Measurements from ENCODE around the gene MERTK.
A peak's percentile ranks its signal among the peaks of the same experiment; 100 is the strongest.

MERTK gene

DNA sequence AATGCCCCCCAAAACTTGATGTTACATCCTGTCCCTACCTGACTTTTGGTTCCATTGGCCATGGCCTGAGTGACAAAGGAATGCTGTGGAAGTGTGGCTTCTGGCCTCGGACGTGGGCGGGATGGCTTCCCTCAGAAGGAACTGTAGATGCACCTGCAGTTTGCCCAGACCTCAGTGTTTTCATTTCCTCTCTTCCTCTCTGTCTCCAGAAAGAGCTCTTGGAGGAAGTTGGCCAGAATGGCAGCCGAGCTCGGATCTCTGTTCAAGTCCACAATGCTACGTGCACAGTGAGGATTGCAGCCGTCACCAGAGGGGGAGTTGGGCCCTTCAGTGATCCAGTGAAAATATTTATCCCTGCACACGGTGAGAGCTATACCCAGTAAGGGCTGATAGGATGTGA, 95.6 kb downstream of the MERTK start:
- DNase-seq: peak in 5 of 42 donors; percentile 3 to 41 (median 18)
- intact Hi-C loops (cut with DNase I): no loop called here

DNA sequence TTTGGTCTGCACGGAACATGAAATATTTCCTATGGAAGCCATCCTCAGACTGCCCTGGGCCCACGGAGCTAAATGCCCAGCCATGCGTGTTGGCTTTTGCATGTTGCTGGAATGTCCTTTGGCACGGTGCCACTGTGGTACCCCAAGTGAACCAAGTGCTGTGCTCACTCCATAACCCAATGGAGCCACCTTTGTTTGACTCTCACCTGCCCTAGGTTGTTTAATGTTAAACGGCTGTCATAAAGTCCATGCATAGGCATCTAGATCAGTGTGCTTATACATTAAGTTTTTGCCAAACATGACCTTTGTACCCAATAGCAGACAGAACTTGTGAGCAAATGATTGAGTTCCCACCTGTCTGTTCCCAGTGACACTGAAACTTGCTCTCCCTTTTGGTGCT, 96.7 kb downstream of the MERTK start:
- DNase-seq: no peak
- intact Hi-C loops (cut with DNase I): no loop called here

DNA sequence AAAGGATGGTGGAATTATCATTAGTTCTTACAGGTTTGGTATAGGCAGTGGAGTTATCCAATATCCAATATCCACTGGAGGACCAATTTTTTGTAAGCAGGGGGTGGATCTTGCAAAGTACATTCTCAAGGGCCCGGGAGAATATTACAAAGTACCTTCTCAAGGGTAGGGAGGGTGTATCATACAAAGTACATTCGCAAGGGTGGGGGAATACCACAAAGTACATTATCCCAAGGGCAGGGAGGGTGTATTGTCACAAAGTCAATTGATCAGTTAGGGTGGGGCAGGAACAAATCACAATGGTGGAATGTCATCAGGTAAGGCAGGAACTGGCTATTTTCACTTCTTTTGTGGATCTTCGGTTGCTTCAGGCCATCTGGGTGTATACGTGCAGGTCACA, 101.4 kb downstream of the MERTK start:
- intact Hi-C loops (cut with DNase I): no loop called here
- DNase-seq: no peak

DNA sequence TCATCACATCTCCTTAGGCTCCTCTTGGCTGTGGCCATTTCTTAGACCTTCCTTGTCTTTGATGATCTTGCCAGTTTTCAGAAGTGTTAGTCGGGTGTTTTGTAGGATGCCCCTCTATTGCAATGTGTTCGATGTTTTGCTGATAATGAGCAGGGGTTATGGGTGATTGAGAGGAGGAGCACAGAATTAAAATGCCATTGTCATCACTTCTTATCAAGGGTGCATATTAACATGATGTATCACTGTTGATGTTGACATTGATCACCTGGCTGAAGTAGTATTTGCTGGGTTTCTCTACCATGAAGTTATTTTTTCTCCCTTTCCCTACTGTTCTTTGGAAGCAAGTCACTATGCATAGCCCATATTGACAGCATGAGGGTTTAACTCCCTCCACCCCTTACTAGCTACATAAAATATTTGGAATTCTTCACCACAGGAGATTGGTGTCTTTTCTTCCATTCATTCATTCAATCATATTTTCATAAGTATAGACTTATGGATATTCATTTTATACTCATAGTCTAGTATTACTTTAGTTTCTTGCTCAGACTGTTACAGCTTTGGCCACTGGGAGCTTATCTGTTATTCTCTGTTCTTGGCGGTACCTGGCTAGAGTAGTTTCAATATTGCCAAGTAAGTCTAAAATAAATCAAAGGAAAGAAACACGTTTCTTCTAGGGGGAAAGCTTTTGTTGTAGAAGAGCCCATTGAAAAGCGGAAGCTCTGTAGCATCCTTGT, 102.2 kb downstream of the MERTK start:
- intact Hi-C loops (cut with DNase I): no loop called here
- DNase-seq: no peak

DNA sequence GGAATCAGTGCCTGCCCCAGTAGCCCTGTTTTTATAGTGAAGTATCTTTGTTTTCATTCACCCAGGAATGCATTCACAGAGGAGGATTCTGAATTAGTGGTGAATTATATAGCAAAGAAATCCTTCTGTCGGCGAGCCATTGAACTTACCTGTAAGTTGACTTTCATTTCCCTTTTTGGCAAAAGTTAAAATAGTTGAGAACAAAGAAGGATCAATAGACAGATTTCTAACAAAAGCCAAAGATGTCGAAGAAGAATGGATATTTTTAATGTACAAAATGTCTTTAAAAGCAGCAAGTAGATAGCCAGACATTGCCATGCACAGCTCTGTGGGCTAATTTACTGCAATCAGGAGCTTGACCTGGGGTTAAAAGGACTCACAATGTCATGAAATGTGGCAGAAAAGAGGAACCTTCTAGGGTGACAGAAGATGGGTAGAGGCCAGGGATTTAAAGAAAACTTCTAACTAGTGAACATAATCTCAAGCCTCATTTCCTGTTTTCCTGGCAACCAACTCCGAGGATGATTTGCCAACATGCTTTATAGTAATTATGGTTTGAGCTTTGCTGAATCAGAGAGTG, 102.8 kb downstream of the MERTK start:
- intact Hi-C loops (cut with DNase I): no loop called here
- no peak for DNase-seq

DNA sequence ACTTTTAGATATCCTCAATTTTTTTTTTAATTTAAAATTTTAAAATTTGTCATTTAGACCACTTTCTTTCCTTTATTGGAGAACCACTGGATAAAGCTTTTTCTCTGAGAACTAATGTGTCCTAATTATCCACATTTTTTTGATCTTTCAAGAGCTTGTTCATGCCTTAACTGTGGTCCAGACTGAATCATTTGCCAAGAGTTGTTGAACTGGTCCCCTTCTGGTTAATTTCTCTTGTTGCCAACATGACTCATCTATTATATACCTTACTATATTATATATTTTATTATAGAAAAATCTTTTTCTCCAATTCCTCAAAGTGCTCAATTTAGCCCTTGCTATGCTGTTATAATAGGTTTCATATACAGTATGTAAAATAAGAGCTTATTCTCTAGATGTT, 103.5 kb downstream of the MERTK start:
- DNase-seq: no peak
- intact Hi-C loops (cut with DNase I): no loop called here

DNA sequence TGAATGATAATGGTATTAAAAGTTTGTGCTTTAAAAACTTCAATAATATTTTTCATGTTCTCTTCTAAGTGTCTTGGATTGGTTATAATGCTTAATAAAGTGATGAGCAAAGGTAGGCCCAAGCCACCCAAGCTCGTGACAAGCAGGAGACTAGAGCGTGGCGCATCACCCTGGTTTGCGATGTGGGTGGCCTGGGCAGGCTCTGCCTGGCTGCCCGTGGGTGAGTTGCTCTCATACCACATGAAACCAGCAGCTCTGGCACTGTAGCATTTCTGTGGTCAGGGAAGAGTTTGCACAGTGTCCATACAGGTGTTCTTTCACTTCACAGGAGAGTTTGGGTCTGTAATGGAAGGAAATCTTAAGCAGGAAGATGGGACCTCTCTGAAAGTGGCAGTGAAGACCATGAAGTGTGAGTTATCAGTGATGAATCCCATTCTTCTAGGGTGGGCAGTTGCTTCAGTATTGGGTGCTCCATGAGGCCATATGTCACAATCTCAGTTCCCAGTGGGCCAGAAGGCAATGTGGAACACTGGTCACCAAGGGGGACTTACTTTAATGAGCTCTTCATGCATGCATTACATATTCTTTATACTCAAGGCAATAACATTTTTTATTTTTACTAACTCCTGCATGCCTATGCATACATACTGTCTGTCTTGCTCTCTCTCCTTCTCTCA, 105.3 kb downstream of the MERTK start:
- intact Hi-C loops (cut with DNase I): no loop called here
- no peak for DNase-seq

DNA sequence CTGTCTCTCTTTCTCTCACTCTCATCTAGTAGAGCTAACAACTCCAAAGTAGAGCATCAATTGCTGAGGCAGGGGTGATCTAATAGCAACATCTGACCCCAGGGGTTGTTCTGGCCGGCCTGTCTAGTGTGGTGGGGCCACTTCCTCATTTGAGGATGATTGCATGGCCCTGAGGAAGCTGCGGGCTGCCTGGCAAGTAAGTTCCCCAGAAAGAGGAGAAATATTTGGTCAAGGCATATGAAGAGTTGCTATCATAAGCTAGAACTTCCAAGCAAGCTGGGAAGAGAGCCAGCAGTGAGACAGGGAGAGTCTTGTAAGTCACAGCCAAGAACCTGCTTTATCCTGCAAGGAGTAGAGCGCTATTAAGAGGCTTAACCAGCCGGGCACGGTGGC, 105.8 kb downstream of the MERTK start:
- peak in 37 of 42 donors; percentile 8 to 74 (median 43) for DNase-seq
- intact Hi-C loops (cut with DNase I): no loop called here

DNA sequence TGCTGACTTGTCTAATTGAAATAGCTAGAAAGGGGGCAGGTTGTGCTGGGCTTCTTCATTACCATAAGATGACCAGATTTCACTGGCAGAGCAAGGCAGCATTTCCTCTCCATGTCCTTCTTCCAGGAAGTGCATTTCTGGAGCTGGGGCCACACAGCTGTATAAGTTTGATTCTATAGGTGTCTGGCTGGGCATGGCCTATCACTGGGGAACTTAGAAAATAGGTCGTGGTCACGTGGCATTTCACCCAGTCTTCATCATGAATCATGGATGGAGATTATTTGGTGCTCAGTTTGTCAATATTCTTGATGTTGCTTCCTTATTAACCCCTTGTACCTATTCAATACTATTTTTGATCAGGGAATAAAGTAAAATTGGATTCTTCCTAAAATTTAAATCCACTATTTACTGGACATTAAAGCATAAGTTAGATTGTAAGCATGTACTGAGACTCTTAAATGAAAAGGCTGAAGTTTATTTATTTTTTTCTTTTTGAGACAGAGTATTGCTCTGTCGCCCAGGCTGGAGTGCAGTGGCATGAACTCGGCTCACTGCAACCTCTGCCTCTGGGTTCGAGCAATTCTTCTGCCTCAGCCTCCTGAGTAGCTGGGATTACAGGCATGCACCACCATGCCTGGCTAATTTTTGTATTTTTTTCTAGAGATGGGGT, 107.1 kb downstream of the MERTK start:
- intact Hi-C loops (cut with DNase I): no loop called here
- DNase-seq: no peak

DNA sequence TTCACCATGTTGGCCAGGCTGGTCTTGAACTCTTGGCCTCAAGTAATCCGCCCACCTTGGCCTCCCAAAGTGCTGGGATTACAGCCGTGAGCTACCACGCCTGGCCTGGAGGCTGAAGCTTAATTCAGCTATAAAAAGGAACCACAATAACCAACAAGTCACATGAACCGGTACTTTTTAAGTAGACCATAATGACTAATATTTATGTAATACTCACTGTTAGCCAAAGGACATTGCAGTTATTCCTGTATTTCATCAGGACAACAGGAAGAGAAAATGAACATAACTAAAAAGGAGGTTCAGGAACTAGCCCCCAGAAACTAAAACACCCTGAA, 107.6 kb downstream of the MERTK start:
- DNase-seq: no peak

DNA sequence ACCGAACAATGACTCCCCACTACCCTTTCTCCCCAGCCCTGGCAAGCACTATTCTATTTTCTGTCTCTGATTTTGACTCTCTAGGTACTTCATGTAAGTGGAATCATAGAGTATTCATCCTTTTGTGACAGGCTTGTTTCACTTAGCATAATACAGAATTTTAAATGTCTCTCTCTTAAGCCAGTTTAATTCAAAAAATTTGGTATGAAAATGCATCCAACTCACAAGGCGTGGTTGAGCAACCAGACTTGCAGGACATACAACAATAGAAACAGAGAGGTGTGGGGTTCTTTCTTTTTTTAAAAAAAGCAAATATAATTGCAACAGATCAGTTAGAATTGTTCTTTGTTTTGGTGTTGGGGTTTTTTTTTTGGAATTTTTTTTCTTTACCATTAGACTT, 109.1 kb downstream of the MERTK start:
- no peak for DNase-seq
- intact Hi-C loops (cut with DNase I): no loop called here

More for the DNA sequence above, 107.6 kb downstream of the MERTK start:
- intact Hi-C loops (cut with DNase I): no loop called here

DNA sequence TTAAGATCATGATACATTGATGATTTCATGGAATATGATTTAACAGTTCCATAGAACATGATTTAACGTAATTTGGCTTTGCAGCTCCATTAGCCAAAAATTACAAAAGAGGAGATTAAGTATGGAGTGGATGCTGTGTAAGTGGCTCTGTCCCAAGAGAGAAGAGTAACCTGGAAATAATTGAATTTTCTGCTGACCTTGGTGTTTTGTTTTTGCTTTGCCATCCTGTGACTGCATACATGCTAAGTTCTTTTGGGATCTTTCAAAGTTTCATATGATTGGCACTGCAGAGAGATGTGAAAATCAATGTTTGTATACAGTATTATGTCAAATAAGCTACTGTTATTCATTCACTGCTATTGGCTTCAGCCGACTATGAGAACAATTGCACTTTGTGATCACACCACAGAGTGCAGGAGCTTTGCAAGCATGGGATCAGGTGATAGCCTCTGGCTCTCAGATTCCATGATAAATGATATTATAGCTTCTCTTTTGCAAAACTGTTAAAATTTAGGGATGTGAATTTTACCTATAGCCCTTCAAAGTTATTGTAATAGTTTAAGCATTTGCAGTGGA, 110.6 kb downstream of the MERTK start:
- DNase-seq: no peak
- intact Hi-C loops (cut with DNase I): no loop called here

DNA sequence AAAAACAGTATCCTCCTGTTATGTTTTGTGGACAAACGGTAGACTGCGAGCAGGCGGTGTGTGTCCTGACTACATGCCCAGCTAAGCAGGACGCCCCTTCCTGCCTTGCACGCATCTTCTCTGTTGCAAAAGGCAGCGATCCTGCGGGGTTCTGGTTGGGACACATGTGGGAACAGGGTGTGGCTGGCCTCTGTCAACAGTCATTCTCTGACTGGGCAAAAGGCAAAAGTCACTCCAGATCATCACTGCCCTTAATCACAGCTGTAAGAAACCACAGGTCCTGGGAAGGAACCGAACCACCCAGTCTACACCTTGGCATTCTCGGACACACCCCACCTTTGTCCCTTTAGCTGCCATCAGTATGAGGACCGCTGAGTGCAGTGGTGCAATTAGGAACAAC, 112.3 kb downstream of the MERTK start:
- no peak for DNase-seq
- intact Hi-C loops (cut with DNase I): no loop called here

DNA sequence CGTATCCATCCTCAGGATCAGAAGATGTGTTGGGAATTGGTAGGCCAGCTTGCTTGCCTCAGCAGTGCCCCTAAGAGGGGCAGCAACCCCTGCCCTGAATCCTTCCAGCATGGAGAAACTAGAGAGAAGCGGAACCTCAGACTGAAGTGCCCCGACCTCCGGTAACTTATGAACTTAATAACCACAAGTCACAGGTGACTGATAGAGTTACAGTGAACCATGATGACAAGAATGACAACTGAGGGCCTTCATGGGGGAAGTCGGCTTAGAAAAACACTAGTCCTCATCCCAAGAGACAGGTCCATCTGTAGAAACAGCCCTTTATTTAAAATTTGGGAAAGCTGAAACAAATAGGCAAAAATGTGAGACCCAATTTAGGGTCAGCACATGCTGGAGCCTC, 114.1 kb downstream of the MERTK start:
- no peak for DNase-seq
- intact Hi-C loops (cut with DNase I): no loop called here

DNA sequence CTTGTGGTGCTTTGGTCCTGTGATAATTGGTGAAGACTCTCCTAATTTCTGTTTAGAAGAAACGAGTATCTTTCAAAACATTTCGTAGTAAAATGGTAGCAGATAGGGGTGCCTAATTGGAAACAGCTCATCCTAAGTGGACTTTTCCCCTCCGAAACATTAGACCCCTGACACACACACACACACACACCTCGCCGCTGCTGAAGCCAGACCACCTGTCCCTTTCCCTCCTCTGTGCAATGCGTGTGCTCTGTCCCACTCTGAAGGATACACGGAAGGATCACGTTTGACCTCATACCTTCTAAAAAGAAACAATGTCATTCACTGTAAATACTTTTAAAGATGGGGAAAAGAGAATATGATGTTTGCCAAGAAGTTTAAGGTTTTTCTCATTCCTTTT, 120.4 kb downstream of the MERTK start:
- intact Hi-C loops (cut with DNase I): no loop called here
- no peak for DNase-seq

DNA sequence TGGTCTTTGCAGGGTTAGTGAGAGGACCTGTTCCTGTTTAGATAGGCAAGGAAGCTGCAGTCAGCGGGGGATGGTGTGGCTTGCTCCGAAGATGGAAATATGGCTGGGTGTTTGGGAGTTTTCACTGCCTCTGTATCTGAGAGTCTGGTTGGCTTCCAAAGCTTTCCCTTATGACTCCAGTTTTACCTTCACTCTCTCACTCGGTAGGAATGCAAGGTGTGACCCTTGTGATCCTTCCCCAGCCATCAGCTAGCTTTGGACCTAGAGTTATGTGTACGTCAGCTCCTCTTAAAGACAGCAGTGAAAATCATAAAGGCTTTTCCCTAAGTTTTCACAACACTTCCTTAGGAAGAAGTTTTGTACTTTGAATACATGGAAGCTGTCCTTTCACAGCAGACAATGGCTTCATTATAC, 121.2 kb downstream of the MERTK start:
- intact Hi-C loops (cut with DNase I): no loop called here
- no peak for DNase-seq

DNA sequence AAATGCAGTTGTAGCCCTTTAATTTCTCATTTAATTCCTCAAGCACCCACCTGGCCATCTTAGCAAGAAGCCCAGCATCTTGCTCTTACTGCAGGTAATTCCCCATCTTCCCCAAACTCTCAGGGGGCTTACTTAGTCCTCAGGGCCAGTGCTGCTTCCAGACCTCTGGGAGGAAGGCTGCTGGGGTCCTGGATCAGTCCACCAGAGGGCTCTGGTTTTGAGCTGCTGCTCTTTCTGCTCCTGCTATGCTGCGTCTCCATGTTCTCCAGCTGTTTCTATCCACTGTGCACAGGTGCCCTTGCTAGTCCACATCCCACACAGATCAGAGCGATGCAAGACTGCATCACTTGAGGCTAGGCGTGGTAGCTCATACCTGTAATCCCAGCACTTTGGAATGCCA, 122.2 kb downstream of the MERTK start:
- intact Hi-C loops (cut with DNase I): no loop called here

DNA sequence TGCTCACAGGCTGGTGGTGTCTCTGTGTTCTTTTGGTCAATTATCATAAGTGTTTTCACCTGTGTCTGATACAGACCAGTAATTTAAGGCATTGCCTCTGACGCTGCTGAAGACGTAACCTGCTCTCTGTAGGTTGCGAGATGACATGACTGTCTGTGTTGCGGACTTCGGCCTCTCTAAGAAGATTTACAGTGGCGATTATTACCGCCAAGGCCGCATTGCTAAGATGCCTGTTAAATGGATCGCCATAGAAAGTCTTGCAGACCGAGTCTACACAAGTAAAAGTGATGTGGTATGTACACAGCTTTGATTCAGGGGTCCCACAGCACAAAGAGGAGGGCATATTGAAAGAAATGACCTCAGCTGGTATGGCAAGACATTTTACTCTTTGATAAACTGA, 122.9 kb downstream of the MERTK start:
- intact Hi-C loops (cut with DNase I): no loop called here
- no peak for DNase-seq

More for the DNA sequence above, 122.2 kb downstream of the MERTK start:
- no peak for DNase-seq

DNA sequence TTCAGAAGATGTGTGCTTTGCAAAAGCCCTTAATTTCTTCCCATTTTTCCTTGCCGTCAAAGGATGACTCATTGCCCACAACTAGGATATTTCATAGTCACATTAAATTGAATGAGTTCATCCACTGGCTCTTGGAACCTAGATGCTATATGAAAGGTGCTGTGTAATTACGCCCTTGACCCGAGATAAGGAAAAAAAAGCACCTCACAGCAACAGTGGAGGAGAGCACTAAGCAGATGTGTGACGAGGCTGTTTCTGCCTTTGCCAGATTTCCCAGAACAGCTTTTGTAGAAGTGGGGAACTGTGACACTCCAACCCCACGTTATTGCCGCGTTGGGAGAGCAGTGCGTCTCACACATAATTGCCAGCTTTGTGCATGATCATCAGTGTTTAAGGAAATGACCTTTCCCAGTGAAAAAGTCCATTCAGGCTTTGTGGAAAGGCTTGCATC, 123.4 kb downstream of the MERTK start:
- intact Hi-C loops (cut with DNase I): no loop called here
- no peak for DNase-seq

DNA sequence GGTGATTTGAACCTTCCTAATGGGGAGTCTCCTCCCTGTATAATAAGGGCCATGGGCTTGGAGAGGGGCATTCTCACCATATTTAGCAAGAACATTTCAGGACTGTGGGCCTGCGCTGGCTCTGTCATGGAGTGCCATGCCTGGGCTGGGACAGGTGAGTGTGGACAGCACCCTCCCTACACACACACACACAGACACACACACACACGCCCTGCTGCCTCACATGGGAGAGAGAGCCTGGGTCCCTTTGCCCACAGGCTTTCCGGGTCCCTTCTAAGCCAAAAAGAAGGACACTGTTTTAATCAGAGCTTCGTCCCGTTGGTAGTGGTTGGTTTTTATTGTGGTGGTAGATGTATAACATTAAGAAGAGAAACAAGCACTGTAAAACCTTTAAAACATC, 125.3 kb downstream of the MERTK start:
- DNase-seq: no peak
- intact Hi-C loops (cut with DNase I): no loop called here

Data from head of caudate nucleus (tissue), 42 donors.